Measurements from ENCODE around the gene AATK.

DNA sequence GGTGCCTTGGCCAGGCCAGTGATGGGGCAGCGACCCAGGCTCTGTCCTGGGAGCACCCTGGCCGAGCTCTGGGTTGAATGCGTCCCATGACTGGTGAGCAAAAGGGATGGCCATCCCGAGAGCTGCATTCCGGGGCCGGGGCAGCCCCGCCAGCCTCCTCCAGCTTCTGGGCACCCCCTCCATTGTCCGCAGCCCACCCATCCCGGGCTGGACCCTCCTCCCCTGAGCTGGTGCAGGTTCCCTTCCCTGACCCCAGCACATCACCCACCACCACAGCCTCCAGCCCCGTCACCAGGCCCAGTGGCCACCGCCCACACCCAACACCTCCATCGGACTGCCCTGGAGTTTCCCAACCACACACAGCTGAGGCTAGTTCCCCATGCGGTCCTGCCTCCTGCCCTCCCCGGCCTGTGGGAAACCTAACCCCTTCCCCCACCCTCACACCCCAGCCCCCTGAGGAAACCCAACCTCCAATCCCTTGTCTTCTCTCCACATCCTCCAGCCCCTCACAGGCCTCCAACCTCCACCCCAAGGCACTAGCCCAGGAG is 17.0 kb downstream of the AATK start:
- TF ChIP-seq, protein P1, sequence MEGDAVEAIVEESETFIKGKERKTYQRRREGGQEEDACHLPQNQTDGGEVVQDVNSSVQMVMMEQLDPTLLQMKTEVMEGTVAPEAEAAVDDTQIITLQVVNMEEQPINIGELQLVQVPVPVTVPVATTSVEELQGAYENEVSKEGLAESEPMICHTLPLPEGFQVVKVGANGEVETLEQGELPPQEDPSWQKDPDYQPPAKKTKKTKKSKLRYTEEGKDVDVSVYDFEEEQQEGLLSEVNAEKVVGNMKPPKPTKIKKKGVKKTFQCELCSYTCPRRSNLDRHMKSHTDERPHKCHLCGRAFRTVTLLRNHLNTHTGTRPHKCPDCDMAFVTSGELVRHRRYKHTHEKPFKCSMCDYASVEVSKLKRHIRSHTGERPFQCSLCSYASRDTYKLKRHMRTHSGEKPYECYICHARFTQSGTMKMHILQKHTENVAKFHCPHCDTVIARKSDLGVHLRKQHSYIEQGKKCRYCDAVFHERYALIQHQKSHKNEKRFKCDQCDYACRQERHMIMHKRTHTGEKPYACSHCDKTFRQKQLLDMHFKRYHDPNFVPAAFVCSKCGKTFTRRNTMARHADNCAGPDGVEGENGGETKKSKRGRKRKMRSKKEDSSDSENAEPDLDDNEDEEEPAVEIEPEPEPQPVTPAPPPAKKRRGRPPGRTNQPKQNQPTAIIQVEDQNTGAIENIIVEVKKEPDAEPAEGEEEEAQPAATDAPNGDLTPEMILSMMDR (IDR thresholded peaks at IDR 0.05; ENCODE audit: poor library complexity): no peak
- TF ChIP-seq EZH2phosphoT487 (IDR thresholded peaks at IDR 0.05; ENCODE audit: low read depth, severe bottlenecking, unreplicated experiment): no peak

Measured in hepatocyte (in vitro differentiated cells).